Measurements from ENCODE around the gene TIMP4.

- TF ChIP-seq POLR2A (IDR thresholded peaks at IDR 0.05) (no peak), CTCF (IDR thresholded peaks at IDR 0.05) (no peak), EP300 (IDR thresholded peaks at IDR 0.05) (no peak)
Measured at GRCh38 chr3:12150112-12150511, 8.6 kb downstream of the TIMP4 start.

Data from stomach (tissue), 4 donors.